ENCODE measurements around the gene FGF4. TPM values are rescaled to one million over a fixed set of nuclear protein-coding genes. Genes with fewer than 3 reads are reported as not detected.

FGF4 gene
- total RNA-seq, 2 donors from 2014 or later, result not detected

- TF ChIP-seq CTCF (IDR thresholded peaks at IDR 0.05), result no peak
- DNase-seq, result no peak
- H3K27ac ChIP-seq, result no peak overlapping the region
- no peaks in the 10 kb centered on the region for H3K4me1 ChIP-seq
- H3K9ac ChIP-seq (ENCODE audit: low read depth in 2 of 2, low read length in 2 of 2), result no peak overlapping the region
- H3K4me3 ChIP-seq, result no peak overlapping the region
- intact Hi-C loops (cut with DNase I), result no loop called here
- H3K9me3 ChIP-seq, result no peaks in the 10 kb centered on the region
- no peaks in the 10 kb centered on the region for H3K36me3 ChIP-seq
- H3K27me3 ChIP-seq, result peaks cover 8% of the 10 kb centered on the region
Observed at GRCh38 chr11:69811431-69811830, 36.3 kb upstream of the FGF4 start.

- no peak overlapping the region for H3K9ac ChIP-seq (ENCODE audit: low read depth in 2 of 2, low read length in 2 of 2)
- no peaks in the 10 kb centered on the region for H3K36me3 ChIP-seq
- H3K4me1 ChIP-seq, result no peaks in the 10 kb centered on the region
- no peaks in the 10 kb centered on the region for H3K9me3 ChIP-seq
- no peak overlapping the region for H3K27ac ChIP-seq
- DNase-seq, result no peak
- intact Hi-C loops (cut with DNase I), result no loop called here
- no peak for TF ChIP-seq CTCF (IDR thresholded peaks at IDR 0.05)
- no peak overlapping the region for H3K4me3 ChIP-seq
- no peaks in the 10 kb centered on the region for H3K27me3 ChIP-seq
Observed at GRCh38 chr11:69810289-69811118, 35.4 kb upstream of the FGF4 start.

GRCh38 chr11:69808667-69809086, 33.5 kb upstream of the FGF4 start:
- Histone ChIP-seq H3K36me3 (no peaks in the 10 kb centered on the region), H3K9ac (ENCODE audit: low read depth in 2 of 2, low read length in 2 of 2) (no peak overlapping the region), H3K9me3 (no peaks in the 10 kb centered on the region), H3K27ac (no peak overlapping the region), H3K4me1 (no peaks in the 10 kb centered on the region), H3K27me3 (no peaks in the 10 kb centered on the region), H3K4me3 (no peak overlapping the region)
- no peak for TF ChIP-seq CTCF (IDR thresholded peaks at IDR 0.05)
- intact Hi-C loops (cut with DNase I), result no loop called here
- no peak for DNase-seq

- DNase-seq, result no peak
- Histone ChIP-seq H3K4me3 (no peak overlapping the region), H3K9me3 (no peaks in the 10 kb centered on the region), H3K9ac (ENCODE audit: low read depth in 2 of 2, low read length in 2 of 2) (no peak overlapping the region), H3K27me3 (no peaks in the 10 kb centered on the region), H3K27ac (no peak overlapping the region), H3K4me1 (no peaks in the 10 kb centered on the region), H3K36me3 (no peaks in the 10 kb centered on the region)
- no peak for TF ChIP-seq CTCF (IDR thresholded peaks at IDR 0.05)
- intact Hi-C loops (cut with DNase I), result no loop called here
Observed at GRCh38 chr11:69807106-69807815, 32.1 kb upstream of the FGF4 start.

GRCh38 chr11:69804769-69805508, 29.8 kb upstream of the FGF4 start:
- H3K4me1 ChIP-seq, result no peaks in the 10 kb centered on the region
- no peak overlapping the region for H3K4me3 ChIP-seq
- H3K27me3 ChIP-seq, result no peaks in the 10 kb centered on the region
- TF ChIP-seq CTCF (IDR thresholded peaks at IDR 0.05), result no peak
- H3K27ac ChIP-seq, result no peak overlapping the region
- intact Hi-C loops (cut with DNase I), result loop anchor here (5.0 kb wide), 1 partner anchor 118 kb away; no protein-coding TSS in a partner anchor
- no peak overlapping the region for H3K9ac ChIP-seq (ENCODE audit: low read depth in 2 of 2, low read length in 2 of 2)
- DNase-seq, result no peak
- H3K9me3 ChIP-seq, result no peaks in the 10 kb centered on the region
- no peaks in the 10 kb centered on the region for H3K36me3 ChIP-seq
